ENCODE results near the gene BAZ1A.

GRCh38 chr14:34792598-34792997, 82.6 kb downstream of the BAZ1A start:
- TF ChIP-seq CTCF (IDR thresholded peaks at IDR 0.05) = no peak
- TF ChIP-seq POLR2A (IDR thresholded peaks at IDR 0.05) = no peak

Data from prostate gland (tissue), 2 donors.